HG03575 (cell line): Measurements from ENCODE around the gene CAMKMT.

Experiments used
- ATAC-seq: cut with Tn5 transposase; IDR thresholded peaks from one replicate; pipeline ENCODE4 v1.9.1; 2021; ENCODE audit not compliant: unreplicated experiment, insufficient number of reproducible peaks, low FRiP score; ENCODE audit errors: extremely low read depth

Gene CAMKMT

GRCh38 chr2:44615950-44616518, 254.3 kb downstream of the CAMKMT start:
- ATAC-seq, result no peak

DNA sequence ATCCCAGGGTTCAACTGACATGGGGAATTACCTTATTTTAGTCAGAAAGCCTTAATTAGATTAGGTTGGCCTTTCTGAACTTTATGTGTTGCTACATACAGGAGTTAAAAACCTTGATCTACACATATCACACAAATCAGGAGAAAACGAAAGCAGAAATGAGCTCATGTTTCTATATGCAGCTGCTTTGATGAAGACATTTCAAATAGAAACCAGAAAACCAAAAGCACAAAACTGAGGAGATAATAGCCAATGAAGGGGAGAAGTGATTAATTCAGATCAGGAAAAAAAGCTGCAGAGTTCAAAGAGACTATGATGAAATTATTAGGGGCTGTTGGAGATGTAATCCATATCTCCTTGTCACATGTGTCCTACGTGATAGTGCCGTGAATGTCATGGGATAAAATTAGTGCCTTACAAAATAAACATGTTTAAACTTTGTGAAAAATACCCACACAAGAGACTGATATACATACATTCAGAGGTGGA, 255.0 kb downstream of the CAMKMT start:
- peak; percentile 79 for ATAC-seq

- no peak for ATAC-seq
Measured at GRCh38 chr2:44618251-44619023, 256.7 kb downstream of the CAMKMT start.

DNA sequence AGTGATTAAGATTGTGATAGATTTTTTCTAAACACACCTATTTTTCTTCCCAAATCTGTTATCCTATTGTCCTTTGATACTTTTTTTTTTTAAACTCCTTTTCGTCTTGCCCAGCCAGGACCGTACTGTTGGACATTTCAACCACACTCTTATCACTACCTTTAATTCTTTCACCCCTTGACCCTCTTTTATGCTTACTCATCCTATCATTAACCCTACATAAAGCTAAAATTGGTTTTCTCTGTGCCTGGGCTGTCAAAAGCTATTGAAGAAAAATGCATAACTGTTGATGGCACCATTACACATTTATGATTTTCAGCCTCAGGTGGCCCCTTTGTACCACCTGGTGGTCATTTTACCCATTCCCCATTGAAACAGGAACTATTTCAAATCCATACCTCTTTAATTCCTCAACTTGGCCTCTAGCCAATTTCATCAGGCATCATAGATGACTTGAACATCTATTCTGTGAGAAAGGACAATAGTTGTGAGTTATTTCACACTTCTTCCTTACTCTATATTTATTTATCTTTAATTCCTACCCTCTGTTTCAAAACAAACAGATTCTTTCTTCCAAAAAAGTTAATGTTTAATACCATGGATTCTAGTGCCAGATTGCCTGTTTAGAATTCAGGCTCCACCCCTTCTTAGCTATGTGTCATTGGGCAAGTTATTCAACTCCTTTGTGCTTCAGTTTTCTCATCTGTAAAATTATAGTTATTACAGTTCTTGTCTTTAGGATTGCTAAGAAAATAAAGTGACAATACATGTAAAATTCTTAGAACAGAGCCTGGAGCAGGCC, 258.6 kb downstream of the CAMKMT start:
- ATAC-seq, result no peak

GRCh38 chr2:44623622-44624351, 262.0 kb downstream of the CAMKMT start:
- ATAC-seq, result no peak

DNA sequence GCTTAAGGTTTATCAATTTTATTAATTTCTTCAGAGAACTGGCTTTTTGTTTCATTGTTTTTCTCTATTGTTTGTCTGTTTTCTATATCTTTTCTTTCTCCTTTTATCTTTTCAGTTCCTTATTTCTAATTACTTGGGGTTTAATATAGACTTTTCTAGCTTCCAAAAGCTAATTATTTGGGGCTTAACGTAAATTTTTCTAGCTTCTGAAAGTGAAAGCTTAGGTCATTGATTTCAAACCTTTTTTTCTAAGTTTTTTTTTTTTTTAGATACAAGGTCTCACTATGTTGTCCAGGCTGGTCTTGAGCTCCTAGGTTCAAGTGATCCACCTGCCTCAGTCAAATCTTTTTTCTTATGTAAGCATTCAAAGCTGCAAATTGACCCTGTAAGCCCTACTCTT, 266.6 kb downstream of the CAMKMT start:
- no peak for ATAC-seq

DNA sequence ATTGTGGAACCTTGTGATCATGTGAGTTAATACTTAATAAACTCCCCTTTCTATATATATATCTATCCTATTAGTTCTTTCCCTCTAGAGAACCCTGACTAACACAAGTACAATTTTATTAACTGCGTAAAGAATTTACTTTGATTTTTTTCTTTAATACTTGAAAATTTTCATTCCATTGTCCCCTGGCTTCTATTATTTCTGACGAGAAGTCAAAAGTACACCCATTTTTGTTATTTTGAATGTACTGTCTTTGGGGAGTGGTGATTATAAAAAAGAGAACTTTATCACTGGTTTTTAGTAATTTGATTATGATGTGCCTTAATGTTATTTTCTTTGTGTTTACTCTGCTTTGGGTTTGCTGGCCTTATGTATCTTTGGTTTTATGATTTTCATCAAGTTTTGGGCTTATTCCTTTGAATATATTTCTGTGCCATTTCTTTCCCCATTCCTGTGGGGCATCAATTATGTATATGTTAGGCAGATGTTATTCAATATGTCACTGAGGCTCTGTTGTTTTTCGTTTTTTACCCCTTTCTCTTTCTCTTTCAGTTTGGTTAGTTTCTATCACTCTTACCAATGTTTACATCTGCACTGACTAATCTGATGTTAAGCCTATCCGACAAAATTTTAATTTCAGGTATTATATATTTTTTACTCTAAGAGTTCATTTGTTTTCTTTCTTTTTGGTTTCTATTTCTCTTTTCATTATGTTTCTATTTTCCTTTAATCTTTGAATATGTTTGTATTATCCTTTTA, 271.4 kb downstream of the CAMKMT start:
- ATAC-seq, result no peak

DNA sequence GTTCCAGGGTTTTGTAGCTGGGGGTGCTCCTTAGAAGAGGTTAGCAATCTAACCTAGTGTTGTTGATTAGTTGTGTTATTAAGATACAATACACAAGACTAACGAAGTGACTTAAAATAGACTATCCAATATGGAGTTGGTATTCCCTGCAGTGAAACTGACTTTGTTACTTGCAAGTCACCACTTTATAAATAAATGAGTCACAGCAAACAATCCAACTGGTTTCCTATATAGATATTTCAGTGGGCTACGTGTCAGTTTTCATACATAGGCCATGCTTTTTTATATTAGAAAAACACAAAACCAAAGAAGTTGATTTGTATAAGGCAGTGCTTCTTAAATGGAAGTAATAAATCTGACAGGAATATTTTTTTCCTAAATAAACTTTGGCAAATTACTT, 274.0 kb downstream of the CAMKMT start:
- ATAC-seq, result no peak

GRCh38 chr2:44638649-44639048, 276.9 kb downstream of the CAMKMT start:
- no peak for ATAC-seq

- no peak for ATAC-seq
Measured at GRCh38 chr2:44639399-44639798, 277.7 kb downstream of the CAMKMT start.

DNA sequence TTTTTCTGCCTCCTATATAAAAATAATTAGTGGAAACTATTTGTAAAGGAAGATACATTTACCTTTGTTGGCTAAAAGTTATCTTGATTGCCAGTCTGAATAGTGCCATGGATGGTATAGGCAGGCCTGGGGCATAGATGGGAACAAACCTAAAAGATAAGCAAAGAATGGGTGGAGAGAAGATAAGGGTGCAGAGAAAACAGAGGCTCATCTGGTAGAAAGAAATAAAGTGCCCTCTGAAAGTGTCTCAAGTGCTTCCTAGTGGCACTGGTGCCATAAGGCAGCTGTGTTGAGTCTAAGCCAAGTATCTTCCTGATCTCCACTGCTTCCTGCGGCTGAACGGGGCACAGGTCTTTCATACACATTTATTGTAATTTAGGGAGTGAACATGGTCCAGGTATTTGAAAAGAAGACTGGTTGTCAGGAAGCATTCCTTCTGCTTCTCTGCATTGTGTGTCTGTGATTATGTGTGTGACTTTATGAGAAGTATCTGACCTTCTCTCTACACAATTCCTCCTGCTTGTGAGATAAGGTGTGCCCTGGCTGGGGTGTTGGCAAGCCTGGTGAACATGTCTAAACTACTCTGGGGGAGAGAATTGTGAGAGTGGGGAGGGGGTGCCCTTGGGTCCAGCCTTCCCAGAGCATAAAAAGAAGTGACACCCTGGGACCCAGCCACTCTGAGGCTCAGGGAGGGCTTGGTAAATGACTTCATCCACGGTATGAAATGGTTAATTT, 280.5 kb downstream of the CAMKMT start:
- no peak for ATAC-seq

DNA sequence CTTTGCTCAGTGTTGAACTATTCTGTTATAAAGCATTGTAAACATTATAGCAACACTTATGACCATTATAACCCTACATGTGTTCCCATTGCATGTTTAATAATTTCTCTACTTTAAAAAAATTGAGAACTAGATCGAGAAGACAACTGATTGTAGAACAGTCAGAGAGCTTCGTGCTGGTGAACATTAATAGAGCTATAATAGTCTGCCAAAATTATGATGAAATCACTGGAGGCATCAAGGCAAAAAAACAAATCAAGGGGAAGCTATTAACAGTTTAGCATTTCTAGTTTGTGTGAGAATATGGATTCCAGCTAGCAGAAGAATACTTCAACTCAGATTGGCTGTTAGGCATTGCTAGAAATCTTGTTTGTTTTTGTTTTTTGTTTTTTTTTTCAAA, 284.2 kb downstream of the CAMKMT start:
- no peak for ATAC-seq

DNA sequence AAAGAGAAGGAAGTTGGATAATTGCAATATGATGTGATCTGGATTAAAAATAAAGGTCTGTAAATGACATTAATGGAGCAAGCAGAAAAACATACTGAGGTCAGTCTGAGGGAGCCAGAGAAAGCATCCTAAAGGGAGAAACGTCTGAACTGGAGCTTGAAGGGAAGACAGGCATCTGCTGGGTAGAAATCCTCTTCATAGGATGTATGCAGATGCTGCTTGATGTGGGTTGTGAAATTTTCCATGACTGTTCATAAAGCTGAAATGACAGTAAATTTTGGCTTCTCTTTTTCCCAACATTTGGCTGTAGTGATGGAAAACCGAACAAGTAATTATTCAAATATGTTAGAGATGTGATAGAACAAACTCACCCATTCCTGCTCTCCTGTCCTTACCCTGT, 287.6 kb downstream of the CAMKMT start:
- ATAC-seq, result no peak

GRCh38 chr2:44650796-44651195, 289.0 kb downstream of the CAMKMT start:
- ATAC-seq, result no peak

- no peak for ATAC-seq
Measured at GRCh38 chr2:44651974-44652373, 290.2 kb downstream of the CAMKMT start.

DNA sequence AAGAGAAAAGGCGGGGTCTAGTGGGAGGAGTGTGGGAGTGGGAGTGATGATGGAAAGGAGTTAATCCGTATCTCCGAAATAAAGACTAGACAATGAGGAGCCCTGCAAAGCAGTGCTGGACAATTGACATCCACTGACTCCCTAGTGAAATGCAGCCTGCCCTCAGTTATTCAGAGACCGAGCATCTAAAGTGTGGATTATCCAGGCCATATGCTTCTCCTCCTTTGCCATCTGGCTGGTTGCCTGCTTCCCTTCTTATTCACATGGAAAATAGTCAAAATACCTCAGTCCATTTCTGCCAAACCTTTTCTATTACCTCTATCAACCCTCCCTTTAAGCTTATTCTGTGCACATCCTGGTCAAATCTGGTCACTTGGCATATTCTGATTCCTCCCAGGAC, 291.0 kb downstream of the CAMKMT start:
- ATAC-seq, result no peak

DNA sequence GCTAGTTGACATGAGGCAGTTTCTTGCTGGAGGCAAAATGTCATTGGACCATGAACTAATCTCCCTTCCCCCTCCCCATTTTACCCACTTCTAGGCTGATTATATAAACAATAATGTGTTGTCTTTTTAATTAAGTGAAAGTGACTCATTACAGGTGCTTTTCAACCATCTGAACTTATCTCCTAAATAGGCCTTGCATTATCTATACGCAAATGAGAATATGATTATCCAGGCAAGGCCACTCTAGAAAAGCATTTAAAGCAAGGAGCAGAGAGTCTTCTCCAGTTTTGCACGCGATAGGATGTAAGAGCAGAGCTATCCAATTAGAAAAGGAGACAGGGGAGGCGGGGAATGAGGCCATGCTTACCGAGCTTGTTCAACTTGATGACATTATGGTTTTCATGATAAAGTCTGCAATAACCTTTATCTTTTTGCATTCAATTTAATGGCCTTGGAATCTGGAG, 293.7 kb downstream of the CAMKMT start:
- ATAC-seq, result no peak

- no peak for ATAC-seq
Measured at GRCh38 chr2:44656460-44656859, 294.7 kb downstream of the CAMKMT start.
